SK-N-SH (cell line): ENCODE measurements around the gene SEC16A. TPM values are rescaled to one million over a fixed set of nuclear protein-coding genes. Genes with fewer than 3 reads are reported as not detected.

Experiments
- CTCF ChIA-PET: fragments of 300-600, 350-600 bp; formaldehyde crosslinking; extraction: SDS; loops from one replicate; lab custom pipeline; 2021; lab: Yijun Ruan, JAX
- POLR2A ChIA-PET: fragments of 350-600 bp; sonication (Branson Sonifier 250); formaldehyde crosslinking; extraction: SDS; loops from one replicate; lab custom pipeline; 2020; ENCODE audit warnings: antibody characterized with exemption, inconsistent platforms; lab: Yijun Ruan, JAX
- DNase-seq: peaks from one replicate; pipeline ENCODE4 v3.0.0; 2012
- H2AFZ ChIP-seq: fragments of 200-600 bp; sonication (generic); 2 replicates; pipeline ENCODE4 v1.8.1; 2016; ENCODE audit warnings: antibody characterized with exemption, mild to moderate bottlenecking, low read depth
- H3F3A ChIP-seq: fragments of 200-600 bp; sonication (generic); replicated peaks from 2 replicates; pipeline ENCODE3; 2016; ENCODE audit warnings: antibody characterized with exemption, mild to moderate bottlenecking; ENCODE audit not compliant: insufficient read depth
- H3K27ac ChIP-seq, 2 experiments: fragments of 200-500 bp in 1 of 2; fragments of 200-600 bp in 1 of 2; sonication (Bioruptor generic) in 1 of 2; sonication (generic), shearing (Covaris generic) in 1 of 2; 2 replicates each; pipeline versions ENCODE4 v1.5.1 to v1.6.1; 2014 to 2016; ENCODE audit warnings: low read depth in 2 of 2, inconsistent platforms in 1 of 2, low read length in 1 of 2, mild to moderate bottlenecking in 1 of 2, mixed read lengths in 1 of 2
- H3K27me3 ChIP-seq: fragments of 200-600 bp; sonication (generic), shearing (Covaris generic); 2 replicates; pipeline ENCODE4 v1.6.1; 2016; ENCODE audit warnings: mixed run types; ENCODE audit not compliant: insufficient read depth
- H3K36me3 ChIP-seq, 2 experiments: fragments of 200-500 bp in 1 of 2; fragments of 200-600 bp in 1 of 2; sonication (Bioruptor generic) in 1 of 2; sonication (generic) in 1 of 2; replicated peaks in 1 of 2; 2 replicates each; pipeline versions ENCODE3 to v1.5.1; 2014 to 2016; ENCODE audit warnings: low read length in 1 of 2, mild to moderate bottlenecking in 1 of 2; ENCODE audit not compliant: insufficient read depth in 2 of 2, control insufficient read depth in 1 of 2
- H3K4me1 ChIP-seq, 2 experiments: fragments of 200-500 bp in 1 of 2; fragments of 200-600 bp in 1 of 2; sonication (Bioruptor generic) in 1 of 2; sonication (generic), shearing (Covaris generic) in 1 of 2; 2 replicates each; pipeline versions ENCODE4 v1.5.1 to v1.6.1; 2014 to 2016; ENCODE audit warnings: low read depth in 1 of 2, low read length in 1 of 2, mixed run types in 1 of 2; ENCODE audit not compliant: insufficient read depth in 2 of 2, control insufficient read depth in 1 of 2
- H3K4me2 ChIP-seq: fragments of 200-600 bp; sonication (generic), shearing (Covaris generic); 2 replicates; pipeline ENCODE4 v1.6.1; 2017; ENCODE audit warnings: mixed run types
- H3K4me3 ChIP-seq, 2 experiments: fragments of 200-500 bp in 1 of 2; fragments of 200-600 bp in 1 of 2; sonication (Bioruptor generic) in 1 of 2; sonication (generic), shearing (Covaris generic) in 1 of 2; 2 replicates each; pipeline versions ENCODE4 v1.5.1 to v1.8.1; 2014 to 2016; ENCODE audit warnings: low read depth in 2 of 2, inconsistent platforms in 1 of 2, low read length in 1 of 2, mild to moderate bottlenecking in 1 of 2, mixed read lengths in 1 of 2, moderate library complexity in 1 of 2
- H3K79me2 ChIP-seq: fragments of 200-600 bp; sonication (generic); 2 replicates; pipeline ENCODE4 v1.8.1; 2017; ENCODE audit warnings: mild to moderate bottlenecking; ENCODE audit not compliant: insufficient read depth
- H3K9ac ChIP-seq: fragments of 200-600 bp; sonication (generic); 2 replicates; pipeline ENCODE4 v1.6.1; 2017; ENCODE audit warnings: mixed run types
- H3K9me2 ChIP-seq: fragments of 200-600 bp; sonication (generic); 2 replicates; pipeline ENCODE4 v1.6.1; 2017; ENCODE audit warnings: mixed run types
- H3K9me3 ChIP-seq: fragments of 200-600 bp; sonication (generic); 2 replicates; pipeline ENCODE4 v1.6.1; 2017; ENCODE audit warnings: mixed run types, mild to moderate bottlenecking, moderate library complexity
- H4K20me1 ChIP-seq: fragments of 200-600 bp; sonication (generic); 2 replicates; pipeline ENCODE4 v1.6.1; 2017; ENCODE audit warnings: mild to moderate bottlenecking, mixed run types; ENCODE audit not compliant: insufficient read depth
- CHD2 ChIP-seq: fragments of 150-350 bp; IDR thresholded peaks from 2 replicates; pipeline ENCODE4 v1.6.1; 2018; ENCODE audit warnings: low read length; ENCODE audit not compliant: partially characterized antibody
- ELF1 ChIP-seq: IDR thresholded peaks from 2 replicates; pipeline ENCODE4 v1.4.0; 2012
- EP300 ChIP-seq, 2 experiments: IDR thresholded peaks; 2 replicates each; pipeline versions ENCODE4 v1.4.0 to v1.6.1; 2012; ENCODE audit warnings: borderline replicate concordance in 1 of 2, low read depth in 1 of 2, low read length in 1 of 2
- FOSL2 ChIP-seq: IDR thresholded peaks from 2 replicates; pipeline ENCODE4 v1.4.0; 2012; ENCODE audit warnings: low read depth, mild to moderate bottlenecking, moderate library complexity, borderline replicate concordance
- FOXJ3 ChIP-seq: sonication (generic); formaldehyde crosslinking; IDR thresholded peaks from 2 replicates; pipeline ENCODE4 v1.5.1; 2020; ENCODE audit warnings: mild to moderate bottlenecking, missing genetic modification reagents
- GABPA ChIP-seq: IDR thresholded peaks from 2 replicates; pipeline ENCODE4 v1.4.0; 2012; ENCODE audit warnings: low read depth, mild to moderate bottlenecking
- JUND ChIP-seq: IDR thresholded peaks from 2 replicates; pipeline ENCODE4 v1.4.0; 2012
- MXI1 ChIP-seq: IDR thresholded peaks from 2 replicates; pipeline ENCODE4 v1.6.1; 2012; ENCODE audit warnings: mild to moderate bottlenecking, low read depth, low read length, improper control_type of control experiment
- NFIC ChIP-seq: IDR thresholded peaks from 2 replicates; pipeline ENCODE4 v1.4.0; 2012; ENCODE audit warnings: borderline replicate concordance
- NRF1 ChIP-seq: IDR thresholded peaks from 2 replicates; pipeline ENCODE4 v1.6.1; 2012; ENCODE audit warnings: low read depth, mild to moderate bottlenecking, low read length
- PBX3 ChIP-seq: IDR thresholded peaks from 2 replicates; pipeline ENCODE4; 2012
- POLR2AphosphoS5 ChIP-seq: IDR thresholded peaks from 2 replicates; pipeline ENCODE4 v1.6.1; 2012; ENCODE audit warnings: low read depth, low read length
- RAD21 ChIP-seq: IDR thresholded peaks from 2 replicates; pipeline ENCODE4 v1.6.1; 2012; ENCODE audit warnings: mild to moderate bottlenecking, low read length
- RCOR1 ChIP-seq: fragments of 150-350 bp; IDR thresholded peaks from 2 replicates; pipeline ENCODE4 v1.6.1; 2017; ENCODE audit warnings: antibody characterized with exemption, low read length
- REST ChIP-seq: IDR thresholded peaks from 2 replicates; pipeline ENCODE4 v1.6.1; 2012; ENCODE audit warnings: mild to moderate bottlenecking, low read depth, low read length, moderate library complexity
- RFX5 ChIP-seq: IDR thresholded peaks from 2 replicates; pipeline ENCODE4 v1.6.1; 2012; ENCODE audit warnings: mild to moderate bottlenecking, improper control_type of control experiment, low read length
- RXRA ChIP-seq: IDR thresholded peaks from 2 replicates; pipeline ENCODE4 v1.4.0; 2012; ENCODE audit warnings: low read depth, mild to moderate bottlenecking, borderline replicate concordance
- TAF1 ChIP-seq: IDR thresholded peaks from 2 replicates; pipeline ENCODE4 v1.6.1; 2012; ENCODE audit warnings: low read depth, mild to moderate bottlenecking, low read length, moderate library complexity, borderline replicate concordance
- TCF12 ChIP-seq: IDR thresholded peaks from 2 replicates; pipeline ENCODE4 v1.4.0; 2012
- TEAD4 ChIP-seq: IDR thresholded peaks from 2 replicates; pipeline ENCODE4 v1.4.0; 2012; ENCODE audit warnings: mild to moderate bottlenecking, borderline replicate concordance; ENCODE audit not compliant: insufficient read depth
- YY1 ChIP-seq: IDR thresholded peaks from 2 replicates; pipeline ENCODE4 v1.4.0; 2012; ENCODE audit warnings: low read depth, mild to moderate bottlenecking
- WGBS: methylation state at CpG from one replicate; pipeline ENCODE4 v1.1.6; 2017; ENCODE audit warnings: low lambda C conversion rate; 5-methylcytosine and 5-hydroxymethylcytosine counted together
- polyA plus RNA-seq, 3 experiments: library from polyadenylated mRNA; depleted of rRNA; stranded (reverse); fragments of >200 nt; gene quantifications; 2 replicates each; pipeline ENCODE4 v1.2.3, GENCODE V29; 2012

The SEC16A gene
- polyA plus RNA-seq, 1 of the 3 experiments (the other 2 are of a cell fraction), result 25.9 TPM

- TF ChIP-seq REST (no peak), PBX3 (no peak)
Observed at GRCh38 chr9:136466155-136466541, 16.7 kb downstream of the SEC16A start (continued).

- H3K36me3 ChIP-seq, result peaks cover 45 to 87% of the 10 kb centered on the region in 2 experiments
Observed at GRCh38 chr9:136465500-136466154, 17.2 kb downstream of the SEC16A start.

GRCh38 chr9:136464241-136464640, 18.6 kb downstream of the SEC16A start:
- Histone ChIP-seq H3K9ac (no peak overlapping the region), H3K4me2 (no peak overlapping the region), H3K9me3 (no peaks in the 10 kb centered on the region), H3F3A (no peaks in the 10 kb centered on the region), H3K4me1 (no peaks in the 10 kb centered on the region), H3K27ac (no peak overlapping the region), H3K27me3 (no peaks in the 10 kb centered on the region), H3K4me3 (no peak overlapping the region), H3K36me3 (peaks cover 53 to 83% of the 10 kb centered on the region in 2 experiments), H4K20me1 (peaks cover 18% of the 10 kb centered on the region), H3K79me2 (peaks cover 51% of the 10 kb centered on the region), H3K9me2 (no peaks in the 10 kb centered on the region), H2AFZ (no peak overlapping the region)
- POLR2A ChIA-PET, result no interaction called here
- DNase-seq, result no peak
- CTCF ChIA-PET, result no interaction called here
- 91% methylated on average over 6 of the region's 6 CpGs for WGBS
- TF ChIP-seq TCF12 (no peak), JUND (no peak), RXRA (no peak), ELF1 (no peak), CHD2 (no peak), MXI1 (no peak), PBX3 (no peak), NRF1 (no peak), NFIC (no peak), TEAD4 (no peak), TAF1 (no peak), FOSL2 (no peak), GABPA (no peak), YY1 (no peak), FOXJ3 (CRISPR knock-in tag) (no peak), EP300 (IDR thresholded peaks at IDR 0.05; ENCODE audit: borderline replicate concordance in 1 of 2, low read depth in 1 of 2, low read length in 1 of 2) (no peak)

More at GRCh38 chr9:136465500-136466154, 17.2 kb downstream of the SEC16A start:
- Histone ChIP-seq H3K79me2 (peaks cover 64% of the 10 kb centered on the region), H3K27ac (no peak overlapping the region), H3K4me2 (no peak overlapping the region), H3K4me3 (no peak overlapping the region), H3K4me1 (no peaks in the 10 kb centered on the region), H3K9ac (no peak overlapping the region), H4K20me1 (peaks cover 31% of the 10 kb centered on the region), H3K9me2 (no peaks in the 10 kb centered on the region), H2AFZ (no peak overlapping the region), H3K27me3 (no peaks in the 10 kb centered on the region), H3K9me3 (no peaks in the 10 kb centered on the region), H3F3A (no peaks in the 10 kb centered on the region)
- POLR2A ChIA-PET, result no interaction called here
- TF ChIP-seq FOXJ3 (CRISPR knock-in tag), result no peak
- TF ChIP-seq RFX5, result no peak
- no peak for TF ChIP-seq POLR2AphosphoS5
- no peak for TF ChIP-seq RAD21
- TF ChIP-seq RXRA, result no peak
- TF ChIP-seq ELF1, result no peak
- TF ChIP-seq YY1, result no peak
- no peak for TF ChIP-seq RCOR1
- 98% methylated on average over 18 of the region's 27 CpGs for WGBS
- CTCF ChIA-PET, result interaction anchor here (1.6 kb wide), 1 partner anchor 15 kb away, joined by 3 read pairs; no protein-coding TSS in a partner anchor
- DNase-seq, result no peak
